HepG2 (cell line): ENCODE data around the gene NEDD4. TPM values are rescaled to one million over a fixed set of nuclear protein-coding genes. Genes with fewer than 3 reads are reported as not detected.

Experiments
- ARID5B ChIP-seq: IDR thresholded peaks from 2 replicates; pipeline ENCODE4 v1.4.0; 2020; ENCODE audit warnings: mild to moderate bottlenecking, missing genetic modification reagents
- ATF7 ChIP-seq, 2 experiments: fragments of 450-650 bp in 1 of 2; sonication (generic) in 1 of 2; formaldehyde crosslinking in 1 of 2; IDR thresholded peaks; 2 replicates each; pipeline versions ENCODE4 v1.4.0 to v1.6.1; 2016 to 2020; ENCODE audit warnings: antibody characterized with exemption in 1 of 2, mild to moderate bottlenecking in 1 of 2, missing genetic modification reagents in 1 of 2
- BRCA1 ChIP-seq: sonication (generic); formaldehyde crosslinking; IDR thresholded peaks from 2 replicates; pipeline ENCODE4 v1.4.0; 2020; ENCODE audit warnings: missing genetic modification reagents
- ELF4 ChIP-seq: sonication (generic); formaldehyde crosslinking; IDR thresholded peaks from 2 replicates; pipeline ENCODE4 v1.5.0; 2020; ENCODE audit warnings: missing genetic modification reagents, mild to moderate bottlenecking, moderate library complexity, borderline replicate concordance
- FOSL1 ChIP-seq: sonication (generic); formaldehyde crosslinking; IDR thresholded peaks from 2 replicates; pipeline ENCODE4 v1.9.0; 2021; ENCODE audit warnings: missing genetic modification reagents, borderline replicate concordance
- FOXM1 ChIP-seq: sonication (generic); formaldehyde crosslinking; IDR thresholded peaks from 2 replicates; pipeline ENCODE4 v1.5.0; 2020; ENCODE audit warnings: missing genetic modification reagents
- GZF1 ChIP-seq: sonication (generic); formaldehyde crosslinking; IDR thresholded peaks from 2 replicates; pipeline ENCODE4 v1.5.1; 2020; ENCODE audit warnings: mild to moderate bottlenecking, missing genetic modification reagents
- MED8 ChIP-seq: sonication (generic); formaldehyde crosslinking; IDR thresholded peaks from 2 replicates; pipeline ENCODE4 v1.8.1; 2023; ENCODE audit warnings: mild to moderate bottlenecking, missing genetic modification reagents; ENCODE audit not compliant: insufficient replicate concordance
- NCOA2 ChIP-seq: sonication (generic); formaldehyde crosslinking; IDR thresholded peaks from 2 replicates; pipeline ENCODE4 v1.8.0; 2022; ENCODE audit warnings: inconsistent platforms
- NFKBIZ ChIP-seq: IDR thresholded peaks from 2 replicates; pipeline ENCODE4 v1.6.1; 2018; ENCODE audit warnings: missing genetic modification reagents, missing compliant biosample characterization
- NR2F6 ChIP-seq, 2 experiments: IDR thresholded peaks; 2 replicates each; pipeline ENCODE4 v1.6.1; 2016; ENCODE audit warnings: antibody characterized with exemption in 1 of 2, mild to moderate bottlenecking in 1 of 2
- RXRA ChIP-seq: sonication (generic); formaldehyde crosslinking; IDR thresholded peaks from 2 replicates; pipeline ENCODE4 v1.5.1; 2020; ENCODE audit warnings: missing genetic modification reagents
- SAP130 ChIP-seq: IDR thresholded peaks from 2 replicates; pipeline ENCODE4 v1.6.1; 2016; ENCODE audit warnings: low read depth
- SMAD3 ChIP-seq: sonication (generic); formaldehyde crosslinking; IDR thresholded peaks from 2 replicates; pipeline ENCODE4 v1.4.0; 2020; ENCODE audit warnings: missing genetic modification reagents
- SOX13 ChIP-seq, 3 experiments: fragments of 450-650 bp in 1 of 3; sonication (generic) in 1 of 3; formaldehyde crosslinking in 1 of 3; IDR thresholded peaks in 2 of 3; conservative IDR thresholded peaks in 1 of 3; 2 replicates each; pipeline versions ENCODE4 v1.5.0 to v1.6.1; 2016 to 2020; ENCODE audit warnings: antibody characterized with exemption in 1 of 3, mild to moderate bottlenecking in 1 of 3, missing compliant biosample characterization in 1 of 3, missing genetic modification reagents in 1 of 3, moderate library complexity in 1 of 3
- TP53 ChIP-seq: sonication (generic); formaldehyde crosslinking; conservative IDR thresholded peaks from 2 replicates; pipeline ENCODE4 v1.4.0; 2020; ENCODE audit warnings: missing genetic modification reagents
- ZNF34 ChIP-seq: sonication (generic); formaldehyde crosslinking; IDR thresholded peaks from 2 replicates; pipeline ENCODE4 v1.4.0; 2020; ENCODE audit warnings: mild to moderate bottlenecking, missing genetic modification reagents, borderline replicate concordance
- ZNF567 ChIP-seq: sonication (generic); formaldehyde crosslinking; IDR thresholded peaks from 2 replicates; pipeline ENCODE4 v1.8.1; 2023; ENCODE audit warnings: mild to moderate bottlenecking, missing genetic modification reagents, borderline replicate concordance
- ZSCAN25 ChIP-seq: sonication (generic); formaldehyde crosslinking; IDR thresholded peaks from 2 replicates; pipeline ENCODE4 v1.8.0; 2022; ENCODE audit warnings: mild to moderate bottlenecking, missing genetic modification reagents
- polyA plus RNA-seq, 8 experiments: library from polyadenylated mRNA; depleted of rRNA in 3 of 8; stranded (reverse) in 7 of 8; unstranded in 1 of 8; fragments of >200 nt; fragmentation: Illumina TruSeq in 4 of 8; extraction: Trizol in 4 of 8; gene quantifications; 2 replicates each; pipeline versions ENCODE4 v1.2.1 to v1.2.3, GENCODE V29; 2011 to 2016; ENCODE audit warnings: low read depth in 4 of 8, missing spikeins in 1 of 8, mixed read lengths in 1 of 8; ENCODE audit not compliant: insufficient read depth in 1 of 8
- total RNA-seq, 5 experiments: library from RNA; depleted of rRNA; stranded (reverse); fragments of >200 nt; fragmentation: Illumina TruSeq; extraction: Trizol; gene quantifications; 2 replicates each; pipeline ENCODE4 v1.2.3, GENCODE V29; 2016; ENCODE audit warnings: low read depth in 1 of 5

NEDD4 gene
- total and polyA plus RNA-seq, 2 of the 13 experiments (the other 11 are each of a cell fraction or from before 2014, with no cell fraction given), result 10.4 to 13.0 TPM

DNA sequence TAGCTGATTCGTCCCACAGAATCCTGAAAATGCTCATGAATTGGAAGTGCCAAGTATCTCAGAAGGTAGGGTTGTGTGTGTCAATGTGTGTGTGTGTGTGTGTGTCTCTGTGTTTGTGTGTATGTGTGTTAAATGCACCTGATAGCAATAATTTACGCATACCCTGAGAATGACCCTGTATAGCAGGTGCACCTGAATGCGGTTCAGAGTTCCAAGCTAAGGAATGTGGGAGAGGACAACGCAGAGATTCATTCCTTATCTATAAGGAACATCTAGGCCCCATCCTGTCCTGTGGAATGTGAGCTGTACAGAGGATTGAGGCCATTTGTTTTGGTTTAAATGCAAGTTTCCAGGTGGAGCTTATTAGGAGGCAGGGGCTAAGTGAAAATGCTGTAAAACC, 49.1 kb upstream of the NEDD4 start (continued):
- no peak for TF ChIP-seq ZNF34 (CRISPR knock-in tag)
- TF ChIP-seq FOSL1, result no peak
- TF ChIP-seq TP53 (CRISPR knock-in tag), result no peak
- no peak for TF ChIP-seq NR2F6 (IDR thresholded peaks at IDR 0.05)
- no peak for TF ChIP-seq NR2F6 (CRISPR knock-in tag; IDR thresholded peaks at IDR 0.05)
- TF ChIP-seq NCOA2, result 0 out of 2 replicates have a peak, but pooled peaks have one; percentile 21
- peak; percentile 34; the same call in 1 of the 2 replicates for TF ChIP-seq RXRA (CRISPR knock-in tag)
- no peak for TF ChIP-seq NFKBIZ
- 0 out of 2 replicates have a peak, but pooled peaks have one; percentile 29 for TF ChIP-seq ARID5B (CRISPR knock-in tag)
- TF ChIP-seq ZSCAN25, result no peak
- no peak for TF ChIP-seq ZNF567 (CRISPR knock-in tag)
- no peak for TF ChIP-seq SAP130 (CRISPR knock-in tag)
- TF ChIP-seq FOXM1 (CRISPR knock-in tag), result no peak
- no peak for TF ChIP-seq SOX13 (IDR thresholded peaks at IDR 0.05)
- TF ChIP-seq SOX13 (CRISPR knock-in tag; conservative IDR thresholded peaks at IDR 0.05 in 1 of 2, IDR thresholded peaks at IDR 0.05 in 1 of 2), result peak in 1 of 2 experiments; percentile 42; a peak in 1 of 4 replicates
- TF ChIP-seq ATF7 (IDR thresholded peaks at IDR 0.05), result no peak
- TF ChIP-seq ATF7 (CRISPR knock-in tag; IDR thresholded peaks at IDR 0.05), result no peak
- no peak for TF ChIP-seq GZF1 (CRISPR knock-in tag)
- no peak for TF ChIP-seq ELF4 (CRISPR knock-in tag)
- no peak for TF ChIP-seq SMAD3 (CRISPR knock-in tag)
- no peak for TF ChIP-seq BRCA1 (CRISPR knock-in tag)
- TF ChIP-seq MED8 (CRISPR knock-in tag), result no peak
